GM12864 (cell line): ENCODE results near the gene KYNU.
"Not testable (repeated sequence)": the region's sequence is repeated elsewhere in the genome, so short reads cannot be mapped to it uniquely, and the experiment has no call there.

Source experiments
- DNase-seq: peaks from one replicate; pipeline ENCODE4 v3.0.0-alpha.2; 2011; ENCODE audit warnings: low read depth
- H3K4me3 ChIP-seq: 2 replicates; pipeline ENCODE4 v1.5.1; 2011; ENCODE audit warnings: mild to moderate bottlenecking, low read depth, low read length, control low read depth
- TF ChIP-seq, protein P1 (sequence below): IDR thresholded peaks from 2 replicates; pipeline ENCODE4 v1.5.1; 2011; ENCODE audit warnings: low read depth, mild to moderate bottlenecking, moderate library complexity, low read length, control low read depth, inconsistent platforms; ENCODE audit errors: missing control alignments

Gene KYNU

DNA sequence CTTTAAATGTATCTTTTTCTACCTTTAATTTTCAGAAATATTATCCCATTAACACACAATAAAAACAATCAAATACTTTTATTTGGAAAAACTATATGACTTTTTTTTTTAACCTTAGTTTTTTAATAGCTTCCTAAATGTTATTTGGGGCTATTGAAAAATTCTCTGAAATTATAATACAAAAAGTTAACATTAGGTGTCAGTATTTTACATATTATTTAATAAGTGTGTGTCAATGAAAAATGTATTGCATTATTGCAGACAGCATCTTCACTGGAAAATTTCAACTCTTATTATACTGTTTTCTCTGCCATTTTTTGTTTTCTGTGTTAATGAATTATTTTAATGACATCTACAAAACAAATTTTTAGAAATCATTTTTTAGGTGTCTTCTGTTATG, 200.6 kb downstream of the KYNU start:
- DNase-seq: no peak
- no peak overlapping the region for H3K4me3 ChIP-seq
- TF ChIP-seq, protein P1, sequence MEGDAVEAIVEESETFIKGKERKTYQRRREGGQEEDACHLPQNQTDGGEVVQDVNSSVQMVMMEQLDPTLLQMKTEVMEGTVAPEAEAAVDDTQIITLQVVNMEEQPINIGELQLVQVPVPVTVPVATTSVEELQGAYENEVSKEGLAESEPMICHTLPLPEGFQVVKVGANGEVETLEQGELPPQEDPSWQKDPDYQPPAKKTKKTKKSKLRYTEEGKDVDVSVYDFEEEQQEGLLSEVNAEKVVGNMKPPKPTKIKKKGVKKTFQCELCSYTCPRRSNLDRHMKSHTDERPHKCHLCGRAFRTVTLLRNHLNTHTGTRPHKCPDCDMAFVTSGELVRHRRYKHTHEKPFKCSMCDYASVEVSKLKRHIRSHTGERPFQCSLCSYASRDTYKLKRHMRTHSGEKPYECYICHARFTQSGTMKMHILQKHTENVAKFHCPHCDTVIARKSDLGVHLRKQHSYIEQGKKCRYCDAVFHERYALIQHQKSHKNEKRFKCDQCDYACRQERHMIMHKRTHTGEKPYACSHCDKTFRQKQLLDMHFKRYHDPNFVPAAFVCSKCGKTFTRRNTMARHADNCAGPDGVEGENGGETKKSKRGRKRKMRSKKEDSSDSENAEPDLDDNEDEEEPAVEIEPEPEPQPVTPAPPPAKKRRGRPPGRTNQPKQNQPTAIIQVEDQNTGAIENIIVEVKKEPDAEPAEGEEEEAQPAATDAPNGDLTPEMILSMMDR: no peak

DNA sequence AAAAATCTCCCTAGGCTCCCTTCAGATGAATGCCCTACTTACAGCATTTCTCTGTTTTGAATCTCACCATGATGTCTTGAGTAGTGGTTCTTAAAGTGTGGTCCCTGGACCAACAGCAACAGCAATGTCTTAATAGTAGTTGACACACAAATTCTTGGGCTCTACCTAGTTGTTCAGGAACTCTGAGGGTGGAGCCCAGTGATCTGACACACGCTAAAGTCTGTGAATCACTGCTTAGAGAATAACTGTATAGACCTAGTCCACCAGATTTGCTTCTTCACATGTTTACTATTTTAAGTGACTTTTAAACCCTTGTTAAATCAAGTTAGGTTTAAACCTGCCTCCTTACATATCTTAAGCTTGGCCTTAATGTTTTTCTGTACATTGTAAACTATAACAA, 204.2 kb downstream of the KYNU start:
- H3K4me3 ChIP-seq: no peak overlapping the region
- no peak for DNase-seq
- TF ChIP-seq, protein P1: no peak

DNA sequence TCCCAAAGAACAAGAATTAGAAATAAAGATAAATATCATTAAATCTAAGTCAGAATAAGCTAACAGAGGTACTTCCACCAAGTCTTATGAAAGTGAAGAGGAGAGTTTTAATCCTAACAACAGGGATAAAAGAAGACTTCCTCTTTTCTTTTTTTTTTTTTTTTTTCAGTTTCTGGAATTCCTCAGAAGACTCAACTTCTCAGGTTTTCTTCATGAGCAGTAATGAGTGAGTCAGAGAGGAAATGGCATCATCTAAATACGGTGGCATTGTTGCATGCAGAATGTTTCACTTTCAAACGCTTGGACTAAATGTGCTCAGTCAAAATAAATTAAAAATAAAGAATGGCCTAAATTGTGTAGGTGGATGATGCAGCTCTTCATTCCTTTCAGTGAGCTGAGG, 206.2 kb downstream of the KYNU start:
- peak; percentile 4 for DNase-seq
- H3K4me3 ChIP-seq: no peak overlapping the region
- TF ChIP-seq, protein P1: no peak

DNA sequence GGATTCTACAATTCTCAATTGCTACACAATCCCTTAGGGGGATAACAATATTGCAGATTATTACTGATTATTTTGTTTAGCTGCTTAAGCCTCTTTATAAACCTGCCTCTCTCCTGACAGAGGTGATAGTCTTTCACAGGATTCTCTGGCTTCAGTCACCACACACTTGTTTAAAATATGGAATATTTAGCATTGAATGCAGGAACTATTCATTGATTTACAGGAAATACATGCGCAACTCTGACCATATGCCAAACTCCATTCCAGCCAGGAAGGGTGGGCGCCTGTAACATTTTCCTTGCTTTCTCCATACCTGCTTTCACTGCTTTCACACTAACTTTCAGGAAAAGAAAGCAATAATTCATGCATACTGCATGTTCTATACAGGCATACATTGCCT, 207.0 kb downstream of the KYNU start:
- TF ChIP-seq, protein P1: no peak
- DNase-seq: no peak
- H3K4me3 ChIP-seq: no peak overlapping the region

DNA sequence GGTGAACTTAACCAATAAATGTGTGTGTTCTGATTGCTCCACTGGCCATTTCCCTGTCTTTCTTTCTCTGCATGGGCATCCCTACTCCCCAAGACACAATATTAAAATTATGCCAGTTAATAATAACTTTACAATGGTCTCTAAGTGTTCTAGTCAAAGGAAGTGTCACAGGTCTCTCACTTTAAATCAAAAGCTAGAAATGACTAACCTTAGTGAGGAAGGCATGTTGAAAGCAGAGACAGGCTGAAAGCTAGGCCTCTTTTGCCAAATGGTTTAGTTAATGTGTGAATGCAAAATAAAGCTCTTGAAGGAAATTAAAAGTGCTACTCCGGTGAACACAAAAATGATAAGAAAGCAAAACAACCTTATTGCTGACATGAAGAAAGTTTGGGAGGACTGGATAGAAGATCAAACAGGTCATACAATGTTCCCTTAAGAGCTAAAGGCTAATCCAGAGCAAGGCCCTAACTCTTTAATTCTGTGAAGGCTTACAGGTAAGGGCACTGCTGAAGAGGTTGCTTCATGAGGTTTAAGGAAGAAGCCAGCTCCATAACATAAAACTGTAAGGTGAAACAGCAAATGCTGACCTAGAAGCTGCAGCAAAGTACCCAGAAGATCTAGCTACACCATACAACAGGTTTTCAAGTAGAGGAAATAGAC, 207.8 kb downstream of the KYNU start:
- TF ChIP-seq, protein P1: no peak
- no peak for DNase-seq
- no peak overlapping the region for H3K4me3 ChIP-seq

DNA sequence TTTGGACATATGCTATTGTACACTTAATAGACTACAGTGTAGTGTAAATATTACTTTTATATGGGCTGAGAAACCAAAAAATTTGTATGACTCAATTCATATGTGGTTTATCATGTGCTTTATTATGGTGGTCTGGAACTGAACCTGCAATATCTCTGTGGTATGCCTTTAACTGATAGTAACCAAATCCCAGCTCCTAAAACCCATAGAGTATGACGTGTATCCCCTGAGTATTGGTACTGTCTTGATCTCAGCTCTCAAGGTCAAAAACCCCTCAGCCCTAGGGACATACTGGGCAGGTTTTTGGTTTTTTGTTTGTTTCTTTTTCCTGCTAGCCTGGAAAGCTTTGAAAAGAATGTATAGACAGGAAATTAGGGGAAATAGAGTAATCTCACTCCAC, 209.6 kb downstream of the KYNU start:
- no peak for DNase-seq
- TF ChIP-seq, protein P1: no peak
- no peak overlapping the region for H3K4me3 ChIP-seq

DNA sequence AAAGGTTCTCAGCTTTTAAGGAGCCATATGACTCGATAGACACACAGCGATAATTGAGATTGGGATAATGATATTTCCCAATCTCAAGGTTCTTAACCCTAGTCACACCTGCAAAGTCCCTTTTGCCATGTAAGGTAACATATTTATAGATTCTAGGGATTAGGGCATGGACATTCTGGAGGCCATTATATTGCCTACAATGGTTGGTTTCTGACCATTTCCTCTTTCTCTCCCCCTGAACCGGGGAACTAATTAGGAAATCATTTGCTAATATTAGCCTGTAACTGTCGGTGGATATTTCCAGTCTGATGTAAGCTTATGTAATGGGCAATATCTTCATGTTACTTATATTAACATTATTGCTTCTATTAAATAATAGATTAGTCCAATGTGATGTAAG, 210.9 kb downstream of the KYNU start:
- H3K4me3 ChIP-seq: no peak overlapping the region
- DNase-seq: no peak
- TF ChIP-seq, protein P1: no peak

DNA sequence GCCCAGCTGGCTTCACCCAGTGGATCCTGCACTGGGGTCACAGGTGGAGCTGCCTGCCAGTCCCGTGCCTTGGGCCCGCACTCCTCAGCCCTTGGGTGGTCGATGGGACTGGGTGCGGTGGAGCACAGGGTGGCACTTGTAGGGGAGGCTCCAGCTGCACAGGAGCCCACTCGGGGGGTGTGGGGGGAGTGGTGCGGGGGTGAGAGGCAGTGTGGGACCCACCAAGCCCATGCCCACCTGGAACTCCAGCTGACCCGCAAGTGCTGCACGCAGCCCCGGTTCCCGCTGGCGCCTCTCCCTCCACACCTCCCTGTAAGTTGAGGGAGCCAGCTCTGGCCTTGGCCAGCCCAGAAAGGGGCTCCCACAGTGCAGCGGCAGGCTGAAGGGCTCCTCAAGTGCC, 212.1 kb downstream of the KYNU start:
- not testable (repeated sequence) for H3K4me3 ChIP-seq, DNase-seq
